Skin of body (tissue), 3 donors: ENCODE measurements around the gene ERAP2. TPM values are rescaled to one million over a fixed set of nuclear protein-coding genes. Genes with fewer than 3 reads are reported as not detected.
A peak's percentile ranks its signal among the peaks of the same experiment; 100 is the strongest.

Experiments
- DNase-seq: peaks from one replicate; lab custom pipeline; 2025; lab: John Stamatoyannopoulos, UW
- small RNA-seq: library from RNA; depleted of rRNA; stranded (forward); fragments of <200 nt; gene quantifications from one replicate; pipeline ENCODE3, GENCODE V24; 2014; ENCODE audit warnings: low replicate concordance
- total RNA-seq: library from RNA; depleted of rRNA; stranded (reverse); fragments of >200 nt; gene quantifications from one replicate; pipeline ENCODE4 v1.2.3, GENCODE V29; 2014

The ERAP2 gene
- total RNA-seq, 1 donor from 2014 or later: 2.2 TPM

DNA sequence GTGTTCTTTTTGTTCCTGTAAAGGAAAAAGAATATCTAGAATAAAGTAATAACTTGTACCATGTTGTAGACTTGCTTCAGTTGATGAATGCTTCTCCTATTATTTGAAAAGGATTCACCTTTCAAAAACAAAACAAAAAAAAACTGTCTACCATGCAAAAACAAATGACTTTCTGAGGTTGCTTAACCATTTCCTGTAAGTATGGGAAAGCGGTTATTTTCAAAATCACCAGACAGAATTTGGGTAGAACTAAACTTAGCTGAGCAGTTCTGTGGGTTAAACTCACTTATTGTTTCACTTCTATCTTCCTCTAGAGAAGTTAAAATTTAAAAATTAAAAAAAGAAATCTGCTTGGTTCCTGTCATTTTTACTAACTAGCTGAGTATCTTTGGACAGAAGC, 84.8 kb downstream of the ERAP2 start:
- DNase-seq: no peak

- no peak for DNase-seq
These were observed 86.3 kb downstream of the ERAP2 start for GRCh38 chr5:96962540-96962991.

GRCh38 chr5:96963267-96963666, 87.0 kb downstream of the ERAP2 start:
- DNase-seq: peak; percentile 78

DNA sequence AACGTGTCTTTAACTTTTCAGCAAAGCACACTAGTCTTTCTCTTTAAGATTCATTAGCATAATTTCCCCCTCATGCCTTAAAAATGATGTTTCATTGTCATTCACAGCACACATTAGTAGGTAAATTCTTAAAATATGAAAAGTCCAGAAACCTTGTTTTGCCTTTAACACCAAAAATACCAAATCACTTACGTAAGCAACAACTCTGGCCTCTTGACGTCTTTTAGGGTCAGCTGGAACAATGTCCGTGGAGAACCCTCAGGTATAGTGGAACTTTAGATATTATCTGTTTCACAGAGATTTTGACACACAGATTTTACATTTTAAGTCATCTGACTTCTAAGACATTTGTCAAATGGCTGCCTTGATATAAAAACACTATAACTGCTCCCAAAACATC, 90.5 kb downstream of the ERAP2 start:
- DNase-seq: no peak

GRCh38 chr5:96967400-96967799, 91.1 kb downstream of the ERAP2 start:
- no peak for DNase-seq

GRCh38 chr5:96968074-96968473, 91.8 kb downstream of the ERAP2 start:
- DNase-seq: no peak

DNA sequence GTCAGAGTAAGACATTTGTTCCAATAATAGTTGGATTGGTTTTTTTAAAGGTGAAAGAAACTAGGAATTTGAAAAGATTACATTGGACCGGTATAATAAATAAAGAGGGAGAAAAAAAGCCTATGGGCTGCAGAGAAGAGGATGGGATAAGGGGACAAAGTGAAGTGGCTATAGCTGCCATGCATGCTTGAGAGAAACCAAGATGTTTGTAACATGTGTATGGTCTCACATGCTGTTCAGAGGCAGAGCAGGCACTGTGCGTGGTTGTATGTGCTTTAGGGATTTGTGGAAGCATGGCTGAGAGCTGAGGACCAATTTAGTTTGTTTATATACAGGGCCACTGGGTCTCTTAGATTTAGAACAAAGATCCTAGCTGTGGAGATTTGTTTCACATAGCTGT, 92.3 kb downstream of the ERAP2 start:
- no peak for DNase-seq

Small RNA genes lying within 50 kb of the gene (small RNA-seq; reads per million reads assigned to genes)
- gene RF00019: not detected

Other genes starting within 250 kb of the ERAP2 start
- 163 TPM for gene CAST, start 214.1 kb upstream of the ERAP2 start, total RNA-seq
- 34.1 TPM for gene ERAP1, start 68.6 kb upstream of the ERAP2 start, total RNA-seq
- gene LNPEP, start 59.6 kb downstream of the ERAP2 start, total RNA-seq: 63.6 TPM